GM19099 (cell line): ENCODE data around the gene MYPOP.

Experiments
- POLR2A ChIP-seq: IDR thresholded peaks from 3 replicates; pipeline ENCODE4 v1.6.1; 2011; ENCODE audit warnings: low read depth; ENCODE audit not compliant: insufficient read length; ENCODE audit errors: extremely low read depth

The MYPOP gene

DNA sequence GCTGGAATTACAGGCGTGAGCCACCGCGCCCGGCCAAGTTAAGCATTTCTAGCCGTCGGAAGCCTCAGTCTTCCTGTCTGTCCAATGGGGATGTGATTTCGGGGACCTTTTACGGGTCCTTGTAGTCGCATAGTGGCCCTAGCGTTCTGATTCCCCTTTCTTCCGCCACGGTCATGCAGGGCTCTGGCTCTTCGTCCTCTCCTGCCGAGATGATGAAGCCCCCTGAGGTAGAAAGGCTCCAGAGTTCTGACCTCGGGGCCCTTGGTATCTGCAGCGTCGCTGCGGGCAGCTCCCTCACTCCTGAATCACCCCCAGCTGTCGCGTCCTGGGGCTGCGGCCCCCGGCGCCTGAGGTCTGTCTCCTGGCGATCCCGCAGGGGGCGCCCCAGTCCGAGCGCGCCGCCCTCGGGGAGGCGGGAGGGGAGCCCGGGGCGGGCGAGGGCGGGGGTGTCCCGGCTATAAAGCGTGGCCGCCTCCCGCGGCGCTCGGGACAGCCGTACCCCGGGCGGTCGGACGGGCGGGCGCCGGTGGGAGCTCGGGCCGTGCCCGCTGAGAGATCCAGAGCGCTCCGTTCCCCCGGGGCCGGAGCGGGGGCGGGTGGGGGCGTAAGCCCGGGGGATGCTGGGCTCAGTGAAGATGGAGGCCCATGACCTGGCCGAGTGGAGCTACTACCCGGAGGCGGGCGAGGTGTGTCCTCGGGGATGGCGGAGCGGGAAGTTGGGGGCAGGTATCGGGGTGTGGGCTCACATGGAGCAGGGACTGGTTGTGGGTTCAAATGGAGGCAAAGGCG lies 38.4 kb downstream of the MYPOP start, which contains the start of gene FOXA3:
TSS of gene FOXA3 (plus strand) at position 487 of the 789 bp plus-strand sequence. CDS start at position 618, 131 bp downstream.
- peak; percentile 60 for TF ChIP-seq POLR2A

DNA sequence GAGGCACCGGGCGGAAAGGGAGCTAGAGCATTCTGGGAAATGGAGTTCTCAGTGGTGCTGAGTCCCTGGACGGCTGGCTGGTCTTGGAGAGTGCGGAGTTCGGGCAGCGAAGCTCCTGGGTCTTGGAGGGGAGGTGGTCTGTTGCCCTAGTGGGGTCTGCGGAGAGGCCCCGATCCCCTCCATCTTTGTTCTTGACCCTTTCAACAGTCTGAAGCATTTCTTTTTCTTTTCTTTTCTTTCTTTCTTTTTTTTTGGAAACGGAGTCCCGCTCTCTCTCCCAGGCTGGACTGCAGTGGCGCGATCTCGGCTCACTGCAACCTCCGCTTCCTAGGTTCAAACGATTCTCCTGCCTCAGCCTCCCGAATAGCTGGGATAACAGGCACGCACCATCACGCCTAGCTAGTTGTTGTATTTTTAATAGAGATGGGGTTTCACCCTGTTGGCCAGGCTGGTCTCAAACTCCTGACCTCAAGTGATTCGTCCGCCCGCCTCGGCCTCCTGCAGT lies 39.0 kb downstream of the MYPOP start:
- TF ChIP-seq POLR2A = no peak

DNA sequence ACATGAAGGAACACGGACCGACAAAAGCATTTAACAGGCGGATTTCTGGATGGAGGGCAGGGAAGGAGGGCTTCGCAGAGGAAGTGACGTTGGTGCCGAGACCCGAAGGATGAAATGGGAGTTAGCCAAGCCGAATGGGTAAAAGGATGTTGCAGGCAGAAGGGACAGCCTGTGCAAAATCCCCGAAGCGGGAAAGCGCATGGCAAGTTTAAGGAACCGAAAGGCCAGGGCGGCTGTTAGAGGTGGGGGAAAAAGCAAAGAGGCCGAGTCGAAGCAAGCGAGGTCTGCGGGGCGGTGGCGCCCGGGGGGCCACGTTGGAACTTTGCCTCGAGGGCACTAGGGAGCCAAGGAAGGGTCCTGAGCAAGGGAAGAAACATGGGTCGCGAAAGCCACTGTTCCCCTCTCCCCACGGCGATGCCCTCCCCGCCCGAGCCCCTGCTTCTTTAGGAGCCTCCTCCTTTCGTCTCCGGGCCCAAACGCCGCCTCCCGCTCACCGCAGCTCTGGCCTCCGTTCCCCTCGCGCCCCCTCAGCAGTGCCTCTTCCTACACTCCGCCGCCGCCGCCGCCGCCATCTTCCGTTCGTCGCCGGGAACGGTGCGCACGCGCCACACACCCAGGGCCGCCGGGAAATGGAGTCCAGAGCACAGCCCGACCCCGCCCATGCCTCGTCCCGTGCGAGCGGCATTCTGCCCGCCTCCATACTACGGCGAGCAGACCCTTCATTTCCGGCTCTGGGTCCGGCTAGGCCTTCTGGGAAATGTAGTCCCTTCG lies 39.7 kb downstream of the MYPOP start, which contains the start of gene SYMPK:
TSS of gene SYMPK (minus strand) at position 584 of the 771 bp plus-strand sequence. CDS start 8,652 bp downstream, outside the sequence.
- TF ChIP-seq POLR2A = peak; percentile 82

- TF ChIP-seq POLR2A = no peak
These were observed 40.2 kb downstream of the MYPOP start for GRCh38 chr19:45862271-45862563.

DNA sequence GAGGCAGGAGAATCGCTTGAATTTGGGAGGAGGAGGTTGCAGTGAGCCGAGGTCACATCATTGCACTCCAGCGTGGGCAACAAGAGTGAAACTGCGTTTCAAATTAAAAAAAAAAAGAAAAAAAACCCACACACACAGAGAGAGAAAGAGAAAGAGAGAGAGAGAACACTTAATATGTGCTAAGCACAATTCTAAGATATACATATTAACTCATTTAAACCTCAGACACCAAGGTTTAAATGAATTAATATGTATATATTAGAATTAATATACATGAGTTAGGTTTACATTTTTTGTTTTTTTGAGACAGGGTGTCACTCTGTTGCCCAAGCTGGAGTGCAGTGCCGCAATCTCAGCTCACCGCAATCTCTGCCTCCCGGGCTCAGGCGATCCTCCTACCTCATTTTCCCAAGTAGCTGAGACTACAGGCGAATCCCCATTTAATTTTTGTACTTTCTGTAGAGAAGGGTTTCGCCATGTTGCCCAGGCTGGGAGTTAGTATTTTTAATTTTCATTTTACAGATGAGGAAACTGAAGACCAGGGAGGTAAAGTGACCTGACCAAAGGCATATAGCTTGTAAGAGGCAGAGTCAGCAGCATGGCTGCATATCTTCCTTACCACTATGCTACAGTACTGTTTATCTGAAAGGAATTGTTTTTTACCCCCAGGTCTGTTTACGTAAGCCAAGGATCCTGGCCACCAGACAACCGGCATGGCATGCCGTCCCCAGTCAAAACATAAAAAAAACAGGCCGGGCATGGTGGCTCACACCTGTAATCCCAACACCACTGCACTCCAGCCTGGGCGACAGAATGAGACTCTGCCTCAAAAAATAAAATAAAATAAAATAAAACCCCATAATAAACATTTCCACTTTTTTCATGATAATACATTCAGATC lies 41.8 kb downstream of the MYPOP start:
- no peak for TF ChIP-seq POLR2A

GRCh38 chr19:45854167-45854778 lies 48.1 kb downstream of the MYPOP start:
- no peak for TF ChIP-seq POLR2A

DNA sequence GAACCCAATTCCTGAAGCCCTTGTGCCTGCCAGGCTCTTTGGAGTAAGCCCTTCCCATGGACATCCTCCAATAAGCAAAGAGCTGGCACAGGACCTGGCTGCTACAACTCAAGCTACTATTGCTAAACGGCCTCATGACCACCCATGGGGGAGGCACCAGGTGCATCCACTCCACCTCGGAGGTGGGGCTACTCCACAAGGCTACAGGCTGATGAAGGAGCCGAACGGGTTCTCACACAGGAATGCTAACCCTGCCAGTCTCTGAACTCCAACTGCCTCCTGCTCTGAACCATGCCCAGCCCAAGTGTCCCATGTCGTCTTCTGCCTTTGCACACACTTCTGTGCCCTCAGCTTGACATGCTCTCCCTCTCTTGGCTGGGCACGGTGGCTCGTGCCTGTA lies 49.4 kb downstream of the MYPOP start:
- TF ChIP-seq POLR2A = no peak

DNA sequence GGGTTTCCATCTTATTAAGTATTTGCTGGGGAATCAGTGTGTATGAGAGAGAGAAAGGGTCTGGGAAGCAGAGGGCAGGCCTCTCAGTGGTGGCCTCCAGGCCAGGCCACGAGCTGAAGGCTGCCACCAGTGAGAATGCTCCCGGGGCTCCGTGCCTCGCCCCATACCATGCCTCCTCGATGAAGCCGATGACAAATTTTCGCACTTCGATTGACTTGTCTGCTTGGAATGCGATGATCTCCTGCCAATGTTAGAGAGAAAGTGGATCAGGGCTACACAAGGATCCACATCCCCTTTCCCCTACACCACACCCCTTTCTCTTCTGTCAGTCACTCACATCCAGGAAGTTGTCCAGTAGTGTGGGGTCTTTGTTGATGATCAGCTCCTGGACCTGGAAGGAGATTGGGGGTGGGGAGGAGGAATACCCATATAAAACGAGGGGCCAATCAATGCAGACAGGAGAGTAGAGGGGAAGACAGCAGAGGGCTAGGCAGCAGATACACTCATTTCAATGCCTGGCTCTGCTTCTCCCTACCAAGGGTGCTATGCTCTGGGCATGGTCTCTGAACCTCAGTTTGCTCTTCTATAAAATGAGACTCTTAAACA lies 50.2 kb downstream of the MYPOP start:
- TF ChIP-seq POLR2A = no peak

- no peak for TF ChIP-seq POLR2A
These were observed 53.5 kb downstream of the MYPOP start for GRCh38 chr19:45848922-45849321.

GRCh38 chr19:45847663-45848062 lies 54.8 kb downstream of the MYPOP start:
- no peak for TF ChIP-seq POLR2A

DNA sequence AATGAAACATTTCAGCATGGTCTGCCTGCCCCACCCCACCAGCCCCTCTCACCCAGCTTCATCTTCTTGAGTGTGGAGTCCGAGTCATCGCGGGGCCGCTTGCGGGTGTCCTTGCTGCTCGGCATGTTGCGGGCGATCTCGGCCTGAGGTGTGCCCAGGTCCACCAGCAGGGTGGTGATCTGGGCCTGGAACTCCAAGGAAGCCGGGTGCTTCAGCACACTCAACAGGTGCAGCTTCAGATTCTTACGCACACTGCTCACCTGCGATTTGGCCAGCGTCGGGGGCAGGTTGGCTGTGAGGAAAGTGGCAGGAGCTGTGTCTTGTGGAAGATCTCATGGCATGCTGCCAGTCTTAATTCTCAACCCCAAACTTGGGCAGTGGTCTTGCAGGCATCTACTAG lies 60.2 kb downstream of the MYPOP start:
- TF ChIP-seq POLR2A = no peak
